WTC11 (cell line): ENCODE measurements around the gene TNIP1. TPM values are rescaled to one million over a fixed set of nuclear protein-coding genes. Genes with fewer than 3 reads are reported as not detected.

Experiments used
- ATF1 ChIP-seq: sonication (generic); formaldehyde crosslinking; IDR thresholded peaks from 2 replicates; pipeline ENCODE4 v1.8.1; 2023; ENCODE audit warnings: mild to moderate bottlenecking, moderate library complexity, missing genetic modification reagents
- ATF2 ChIP-seq: sonication (generic); formaldehyde crosslinking; IDR thresholded peaks from 2 replicates; pipeline ENCODE4 v1.8.1; 2022; ENCODE audit warnings: low read depth, missing genetic modification reagents, borderline replicate concordance
- ATF3 ChIP-seq: sonication (generic); formaldehyde crosslinking; conservative IDR thresholded peaks from 2 replicates; pipeline ENCODE4 v1.8.1; 2022; ENCODE audit warnings: mild to moderate bottlenecking, missing genetic modification reagents
- CBFB ChIP-seq: sonication (generic); formaldehyde crosslinking; IDR thresholded peaks from 2 replicates; pipeline ENCODE4 v1.8.1; 2022; ENCODE audit warnings: mild to moderate bottlenecking, low read depth, missing genetic modification reagents
- CREM ChIP-seq: sonication (generic); formaldehyde crosslinking; IDR thresholded peaks from 2 replicates; pipeline ENCODE4 v1.8.1; 2022; ENCODE audit warnings: mild to moderate bottlenecking, missing genetic modification reagents, moderate library complexity
- EMX1 ChIP-seq: fragments of 250-450 bp; sonication (Bioruptor Pico); IDR thresholded peaks from 2 replicates; pipeline ENCODE4 v1.8.0; 2021; ENCODE audit warnings: mild to moderate bottlenecking
- ESRRA ChIP-seq: sonication (generic); formaldehyde crosslinking; IDR thresholded peaks from 2 replicates; pipeline ENCODE4 v1.8.1; 2022; ENCODE audit warnings: mild to moderate bottlenecking, missing genetic modification reagents, borderline replicate concordance
- HMGXB4 ChIP-seq: sonication (generic); formaldehyde crosslinking; IDR thresholded peaks from 2 replicates; pipeline ENCODE4 v1.8.1; 2023; ENCODE audit warnings: mild to moderate bottlenecking, moderate library complexity, missing genetic modification reagents
- IRF1 ChIP-seq: sonication (generic); formaldehyde crosslinking; IDR thresholded peaks from 2 replicates; pipeline ENCODE4 v1.8.0; 2023; ENCODE audit warnings: missing genetic modification reagents
- NFYB ChIP-seq: sonication (generic); formaldehyde crosslinking; conservative IDR thresholded peaks from 2 replicates; pipeline ENCODE4 v1.8.0; 2022; ENCODE audit warnings: low read depth, missing genetic modification reagents
- NR3C1 ChIP-seq: sonication (generic); formaldehyde crosslinking; conservative IDR thresholded peaks from 2 replicates; pipeline ENCODE4 v1.8.1; 2023; ENCODE audit warnings: low read depth, mild to moderate bottlenecking, missing genetic modification reagents
- OVOL2 ChIP-seq: fragments of 250-450 bp; sonication (Bioruptor Pico); IDR thresholded peaks from 2 replicates; pipeline ENCODE4 v1.9.0; 2021; ENCODE audit warnings: mild to moderate bottlenecking, borderline replicate concordance
- SMAD3 ChIP-seq: sonication (generic); formaldehyde crosslinking; IDR thresholded peaks from 2 replicates; pipeline ENCODE4 v1.8.0; 2022; ENCODE audit warnings: missing genetic modification reagents, mild to moderate bottlenecking, borderline replicate concordance
- SOX15 ChIP-seq: fragments of 250-450 bp; sonication (Bioruptor Pico); IDR thresholded peaks from 2 replicates; pipeline ENCODE4 v1.9.0; 2021; ENCODE audit warnings: mild to moderate bottlenecking
- STAT6 ChIP-seq: sonication (generic); formaldehyde crosslinking; conservative IDR thresholded peaks from 2 replicates; pipeline ENCODE4 v1.8.1; 2023; ENCODE audit warnings: mild to moderate bottlenecking, low read depth, missing genetic modification reagents, moderate library complexity
- TCF7 ChIP-seq: sonication (generic); formaldehyde crosslinking; IDR thresholded peaks from 2 replicates; pipeline ENCODE4 v1.8.0; 2022; ENCODE audit warnings: mild to moderate bottlenecking, low read depth, missing genetic modification reagents, moderate library complexity
- TEAD1 ChIP-seq: sonication (generic); formaldehyde crosslinking; IDR thresholded peaks from 2 replicates; pipeline ENCODE4 v1.8.0; 2022; ENCODE audit warnings: mild to moderate bottlenecking, missing genetic modification reagents
- TEAD4 ChIP-seq: sonication (generic); formaldehyde crosslinking; IDR thresholded peaks from 2 replicates; pipeline ENCODE4 v1.8.0; 2022; ENCODE audit warnings: mild to moderate bottlenecking, missing genetic modification reagents
- USF2 ChIP-seq: sonication (generic); formaldehyde crosslinking; IDR thresholded peaks from 2 replicates; pipeline ENCODE4 v1.8.1; 2023; ENCODE audit warnings: mild to moderate bottlenecking, missing genetic modification reagents, moderate library complexity
- ZNF219 ChIP-seq: sonication (generic); formaldehyde crosslinking; IDR thresholded peaks from 2 replicates; pipeline ENCODE4 v1.8.0; 2023; ENCODE audit warnings: missing genetic modification reagents, mild to moderate bottlenecking, borderline replicate concordance
- ZNF416 ChIP-seq: fragments of 250-450 bp; sonication (Bioruptor Pico); IDR thresholded peaks from 2 replicates; pipeline ENCODE4 v1.9.0; 2021; ENCODE audit warnings: mild to moderate bottlenecking, inconsistent platforms
- ZNF423 ChIP-seq: fragments of 250-450 bp; sonication (Bioruptor Pico); IDR thresholded peaks from 2 replicates; pipeline ENCODE4 v2.1.2; 2022; ENCODE audit warnings: mild to moderate bottlenecking, moderate library complexity
- total RNA-seq: library from RNA; stranded (reverse); gene quantifications from 3 replicates; pipeline ENCODE4 v1.2.3, GENCODE V29; 2021

The TNIP1 gene
- total RNA-seq, 1 experiment from 2014 or later = 41.1 TPM

- no peak for TF ChIP-seq NR3C1 (CRISPR knock-in tag)
- 0 out of 2 replicates have a peak, but pooled peaks have one; percentile 23 for TF ChIP-seq TEAD1 (CRISPR knock-in tag)
- no peak for TF ChIP-seq TCF7
- TF ChIP-seq ZNF219 (CRISPR knock-in tag) = peak; percentile 49; the same call in 1 of the 2 replicates
- peak; percentile 40; the same call in 1 of the 2 replicates for TF ChIP-seq HMGXB4
- TF ChIP-seq CREM = peak; percentile 27; the same call in 1 of the 2 replicates
- TF ChIP-seq ATF2 (CRISPR knock-in tag) = no peak
- TF ChIP-seq OVOL2 (CRISPR knock-in tag) = no peak
- no peak for TF ChIP-seq ATF3 (CRISPR knock-in tag)
- TF ChIP-seq ZNF423 (CRISPR knock-in tag) = peak; percentile 83
- no peak for TF ChIP-seq EMX1 (CRISPR knock-in tag)
- TF ChIP-seq ATF1 (CRISPR knock-in tag) = no peak
- TF ChIP-seq ESRRA (CRISPR knock-in tag) = peak; percentile 80; the same call in 1 of the 2 replicates
- no peak for TF ChIP-seq TEAD4 (CRISPR knock-in tag)
- TF ChIP-seq SOX15 = no peak
- no peak for TF ChIP-seq STAT6 (CRISPR knock-in tag)
- no peak for TF ChIP-seq USF2 (CRISPR knock-in tag)
- no peak for TF ChIP-seq CBFB (CRISPR knock-in tag)
- TF ChIP-seq IRF1 (CRISPR knock-in tag) = peak; percentile 73; the same call in 1 of the 2 replicates
- no peak for TF ChIP-seq ZNF416 (CRISPR knock-in tag)
- TF ChIP-seq SMAD3 (CRISPR knock-in tag) = no peak
- peak; percentile 75 for TF ChIP-seq NFYB (CRISPR knock-in tag)
These were observed at the start of gene TNIP1 (continued) for GRCh38 chr5:151080613-151081430.
